Measurements from ENCODE around the gene ATP10B.

ATP10B gene

GRCh38 chr5:160767062-160767461 is 84.9 kb downstream of the ATP10B start:
- Histone ChIP-seq H3K4me3 (replicated peaks; ENCODE audit: low read depth, low read length) (no peak overlapping the region), H3K27me3 (replicated peaks; ENCODE audit: control insufficient read depth, insufficient read depth, low read length) (no peaks in the 10 kb centered on the region), H3K36me3 (ENCODE audit: control insufficient read depth, insufficient read depth, low read length) (no peaks in the 10 kb centered on the region)
- no peak for TF ChIP-seq CTCF (IDR thresholded peaks at IDR 0.05; ENCODE audit: insufficient read depth, low read length, poor library complexity, severe bottlenecking)
- DNase-seq (ENCODE audit: extremely low read depth, insufficient read length) = no peak

- H3K36me3 ChIP-seq (ENCODE audit: control insufficient read depth, insufficient read depth, low read length) = no peaks in the 10 kb centered on the region
- DNase-seq (ENCODE audit: extremely low read depth, insufficient read length) = no peak
- no peak for TF ChIP-seq CTCF (IDR thresholded peaks at IDR 0.05; ENCODE audit: insufficient read depth, low read length, poor library complexity, severe bottlenecking)
- no peak overlapping the region for H3K4me3 ChIP-seq (replicated peaks; ENCODE audit: low read depth, low read length)
- no peaks in the 10 kb centered on the region for H3K27me3 ChIP-seq (replicated peaks; ENCODE audit: control insufficient read depth, insufficient read depth, low read length)
Observed at GRCh38 chr5:160760008-160760407, 92.0 kb downstream of the ATP10B start.

- no peak for DNase-seq (ENCODE audit: extremely low read depth, insufficient read length)
- Histone ChIP-seq H3K4me3 (replicated peaks; ENCODE audit: low read depth, low read length) (no peak overlapping the region), H3K27me3 (replicated peaks; ENCODE audit: control insufficient read depth, insufficient read depth, low read length) (no peaks in the 10 kb centered on the region), H3K36me3 (ENCODE audit: control insufficient read depth, insufficient read depth, low read length) (no peaks in the 10 kb centered on the region)
- no peak for TF ChIP-seq CTCF (IDR thresholded peaks at IDR 0.05; ENCODE audit: insufficient read depth, low read length, poor library complexity, severe bottlenecking)
Observed at GRCh38 chr5:160757194-160757593, 94.8 kb downstream of the ATP10B start.

GRCh38 chr5:160750938-160751657 is 100.9 kb downstream of the ATP10B start:
- Histone ChIP-seq H3K27me3 (replicated peaks; ENCODE audit: control insufficient read depth, insufficient read depth, low read length) (no peaks in the 10 kb centered on the region), H3K36me3 (ENCODE audit: control insufficient read depth, insufficient read depth, low read length) (no peaks in the 10 kb centered on the region), H3K4me3 (replicated peaks; ENCODE audit: low read depth, low read length) (no peak overlapping the region)
- DNase-seq (ENCODE audit: extremely low read depth, insufficient read length) = no peak
- TF ChIP-seq CTCF (IDR thresholded peaks at IDR 0.05; ENCODE audit: insufficient read depth, low read length, poor library complexity, severe bottlenecking) = no peak

GRCh38 chr5:160749682-160750081 is 102.3 kb downstream of the ATP10B start:
- no peak for DNase-seq (ENCODE audit: extremely low read depth, insufficient read length)
- TF ChIP-seq CTCF (IDR thresholded peaks at IDR 0.05; ENCODE audit: insufficient read depth, low read length, poor library complexity, severe bottlenecking) = no peak
- no peak overlapping the region for H3K4me3 ChIP-seq (replicated peaks; ENCODE audit: low read depth, low read length)
- H3K36me3 ChIP-seq (ENCODE audit: control insufficient read depth, insufficient read depth, low read length) = no peaks in the 10 kb centered on the region
- no peaks in the 10 kb centered on the region for H3K27me3 ChIP-seq (replicated peaks; ENCODE audit: control insufficient read depth, insufficient read depth, low read length)

- TF ChIP-seq CTCF (IDR thresholded peaks at IDR 0.05; ENCODE audit: insufficient read depth, low read length, poor library complexity, severe bottlenecking) = no peak
- DNase-seq (ENCODE audit: extremely low read depth, insufficient read length) = no peak
- H3K36me3 ChIP-seq (ENCODE audit: control insufficient read depth, insufficient read depth, low read length) = no peaks in the 10 kb centered on the region
- no peak overlapping the region for H3K4me3 ChIP-seq (replicated peaks; ENCODE audit: low read depth, low read length)
- no peaks in the 10 kb centered on the region for H3K27me3 ChIP-seq (replicated peaks; ENCODE audit: control insufficient read depth, insufficient read depth, low read length)
Observed at GRCh38 chr5:160749026-160749425, 103.0 kb downstream of the ATP10B start.

All from GM06990 (cell line).